GM12878 (cell line): ENCODE measurements around the gene TMEM229B. TPM values are rescaled to one million over a fixed set of nuclear protein-coding genes. Genes with fewer than 3 reads are reported as not detected.
A peak's percentile ranks its signal among the peaks of the same experiment; 100 is the strongest.

Experiments
- CEBPZ ChIP-seq: fragments of 150-350 bp; IDR thresholded peaks from 2 replicates; pipeline ENCODE4 v1.6.1; 2016; ENCODE audit warnings: low read depth, low read length
- CTCF ChIP-seq, 3 experiments: IDR thresholded peaks in 2 of 3; conservative IDR thresholded peaks in 1 of 3; 2 replicates each; pipeline ENCODE4 v1.5.1; 2011; ENCODE audit warnings: low read depth in 3 of 3, low read length in 3 of 3, mild to moderate bottlenecking in 3 of 3, control low read depth in 2 of 3, moderate library complexity in 2 of 3, inconsistent platforms in 1 of 3, mixed read lengths in 1 of 3; ENCODE audit not compliant: control insufficient read depth in 2 of 3, insufficient read depth in 1 of 3; ENCODE audit errors: extremely low read depth in 1 of 3
- EGR1 ChIP-seq, 2 experiments: IDR thresholded peaks; 1 replicate in 1 of 2; 2 replicates in 1 of 2; pipeline ENCODE4 v1.6.1; 2011 to 2012; ENCODE audit warnings: low read depth in 2 of 2, low read length in 2 of 2, borderline replicate concordance in 1 of 2, mild to moderate bottlenecking in 1 of 2, moderate library complexity in 1 of 2
- HDAC6 ChIP-seq: fragments of 200-600 bp; sonication (generic); IDR thresholded peaks from one replicate; pipeline ENCODE4 v1.8.0; 2017; ENCODE audit warnings: antibody characterized with exemption; ENCODE audit not compliant: unreplicated experiment
- KLF5 ChIP-seq: fragments of 450-650 bp; IDR thresholded peaks from 2 replicates; pipeline ENCODE4 v1.6.1; 2014; ENCODE audit warnings: mild to moderate bottlenecking; ENCODE audit not compliant: partially characterized antibody
- MYB ChIP-seq: fragments of 150-350 bp; IDR thresholded peaks from 2 replicates; pipeline ENCODE4 v1.6.1; 2014; ENCODE audit warnings: mild to moderate bottlenecking, low read depth, low read length, borderline replicate concordance
- NFXL1 ChIP-seq: fragments of 450-650 bp; IDR thresholded peaks from 2 replicates; pipeline ENCODE4 v1.6.1; 2017; ENCODE audit warnings: antibody characterized with exemption, mild to moderate bottlenecking, borderline replicate concordance
- PAX8 ChIP-seq: fragments of 450-650 bp; IDR thresholded peaks from 2 replicates; pipeline ENCODE4 v1.6.1; 2017; ENCODE audit warnings: mild to moderate bottlenecking, moderate library complexity
- POU2F2 ChIP-seq: IDR thresholded peaks from 3 replicates; pipeline ENCODE4 v1.6.1; 2011; ENCODE audit warnings: low read depth, mild to moderate bottlenecking, low read length, borderline replicate concordance
- RAD21 ChIP-seq: IDR thresholded peaks from 2 replicates; pipeline ENCODE4 v1.6.1; 2011; ENCODE audit warnings: mild to moderate bottlenecking, low read depth, low read length, moderate library complexity; ENCODE audit not compliant: insufficient read depth
- REST ChIP-seq: IDR thresholded peaks from 2 replicates; pipeline ENCODE4 v1.6.1; 2012; ENCODE audit warnings: mild to moderate bottlenecking, low read depth, low read length
- SKIL ChIP-seq: fragments of 450-650 bp; IDR thresholded peaks from 2 replicates; pipeline ENCODE4 v1.6.1; 2017; ENCODE audit warnings: mild to moderate bottlenecking, low read depth, inconsistent platforms; ENCODE audit not compliant: poor library complexity, severe bottlenecking
- USF1 ChIP-seq: IDR thresholded peaks from 2 replicates; pipeline ENCODE4 v1.6.1; 2011; ENCODE audit warnings: borderline replicate concordance, low read depth, mild to moderate bottlenecking, moderate library complexity, mixed read lengths, low read length; ENCODE audit not compliant: insufficient read depth; ENCODE audit errors: extremely low read length
- YBX1 ChIP-seq: fragments of 450-650 bp; IDR thresholded peaks from 2 replicates; pipeline ENCODE4 v1.6.1; 2016; ENCODE audit warnings: antibody characterized with exemption
- YY1 ChIP-seq: IDR thresholded peaks from 2 replicates; pipeline ENCODE4 v1.6.1; 2011; ENCODE audit warnings: low read depth, mild to moderate bottlenecking, low read length
- ZNF217 ChIP-seq: fragments of 450-650 bp; IDR thresholded peaks from 2 replicates; pipeline ENCODE4 v1.6.1; 2017; ENCODE audit warnings: antibody characterized with exemption, mild to moderate bottlenecking
- polyA plus RNA-seq, 11 experiments: library from polyadenylated mRNA; depleted of rRNA in 4 of 11; unstranded in 6 of 11; stranded (reverse) in 5 of 11; fragments of >200 nt; fragmentation: Nextera tagmentation in 4 of 11; fragmentation: Illumina TruSeq in 1 of 11; extraction: Ambion mirVana in 4 of 11; extraction: Trizol in 1 of 11; gene quantifications; 1 replicate in 1 of 11; 2 replicates in 10 of 11; pipeline versions ENCODE4 v1.2.1 to v1.2.3, GENCODE V29; 2011 to 2016; ENCODE audit warnings: inconsistent platforms in 2 of 11, missing spikeins in 2 of 11, low read depth in 1 of 11
- total RNA-seq, 4 experiments: library from RNA; depleted of rRNA in 3 of 4; stranded (reverse); fragments of >200 nt in 3 of 4; fragmentation: Illumina TruSeq in 1 of 4; extraction: Trizol in 1 of 4; gene quantifications; 2 replicates each; pipeline versions ENCODE4 v1.2.1 to v1.2.3, GENCODE V29; 2013 to 2021

TMEM229B gene
- total and polyA plus RNA-seq, 10 of the 15 experiments (the other 5 are each of a cell fraction or from before 2014, with no cell fraction given): 0.24 to 5.3 (median 1.7) TPM

- TF ChIP-seq SKIL (no peak), YY1 (peak; percentile 46; the same call in 1 of the 2 replicates), MYB (no peak), REST (no peak), USF1 (no peak), HDAC6 (no peak), NFXL1 (no peak), KLF5 (no peak), CEBPZ (no peak), CTCF (IDR thresholded peaks at IDR 0.05 in 2 of 3, conservative IDR thresholded peaks at IDR 0.05 in 1 of 3; ENCODE audit: control insufficient read depth in 2 of 3, extremely low read depth in 1 of 3, insufficient read depth in 1 of 3, low read depth in 3 of 3, low read length in 3 of 3) (peak; percentile 84 to 90 (median 87)), EGR1 (IDR thresholded peaks at IDR 0.05; ENCODE audit: borderline replicate concordance in 1 of 2, low read depth in 2 of 2, low read length in 2 of 2) (no peak), POU2F2 (no peak), ZNF217 (no peak), PAX8 (no peak), YBX1 (no peak), RAD21 (peak; percentile 99)
Observed at GRCh38 chr14:67426983-67427606, 61.4 kb downstream of the TMEM229B start (continued).
